HepG2 (cell line): ENCODE data around the gene GAL3ST1. TPM values are rescaled to one million over a fixed set of nuclear protein-coding genes. Genes with fewer than 3 reads are reported as not detected.

Experiments
- DNMT1 ChIP-seq: sonication (generic); formaldehyde crosslinking; IDR thresholded peaks from 2 replicates; pipeline ENCODE4 v1.5.1; 2020; ENCODE audit warnings: mild to moderate bottlenecking, missing genetic modification reagents
- HDAC1 ChIP-seq: sonication (generic); formaldehyde crosslinking; IDR thresholded peaks from 2 replicates; pipeline ENCODE4 v1.5.1; 2020; ENCODE audit warnings: mild to moderate bottlenecking, missing genetic modification reagents
- KDM3A ChIP-seq: IDR thresholded peaks from 2 replicates; pipeline ENCODE4 v1.6.1; 2018; ENCODE audit warnings: low read depth, missing compliant biosample characterization
- KDM5A ChIP-seq: fragments of 200-600 bp; sonication (generic); IDR thresholded peaks from 2 replicates; pipeline ENCODE4 v1.7.0; 2018; ENCODE audit warnings: antibody characterized with exemption, mild to moderate bottlenecking, low read length, borderline replicate concordance
- KLF16 ChIP-seq, 2 experiments: sonication (generic) in 1 of 2; formaldehyde crosslinking in 1 of 2; IDR thresholded peaks; 2 replicates each; pipeline versions ENCODE4 v1.6.1 to v1.8.0; 2016 to 2023; ENCODE audit warnings: missing genetic modification reagents in 2 of 2, missing compliant biosample characterization in 1 of 2
- KMT2B ChIP-seq: IDR thresholded peaks from 2 replicates; pipeline ENCODE4 v1.6.1; 2016; ENCODE audit warnings: missing genetic modification reagents, missing compliant biosample characterization
- MED1 ChIP-seq: sonication (generic); formaldehyde crosslinking; IDR thresholded peaks from 2 replicates; pipeline ENCODE4 v1.4.0; 2020; ENCODE audit warnings: missing genetic modification reagents
- RARA ChIP-seq: IDR thresholded peaks from 2 replicates; pipeline ENCODE4 v1.6.1; 2016; ENCODE audit warnings: missing genetic modification reagents, missing compliant biosample characterization
- SMC3 ChIP-seq: IDR thresholded peaks from 2 replicates; pipeline ENCODE4 v1.6.1; 2011; ENCODE audit warnings: low read length, improper control_type of control experiment
- SOX6 ChIP-seq, 2 experiments: fragments of 450-650 bp in 1 of 2; sonication (generic) in 1 of 2; formaldehyde crosslinking in 1 of 2; IDR thresholded peaks; 2 replicates each; pipeline versions ENCODE4 v1.4.0 to v1.6.1; 2017 to 2020; ENCODE audit warnings: antibody characterized with exemption in 1 of 2, mild to moderate bottlenecking in 1 of 2, missing genetic modification reagents in 1 of 2
- TAF1 ChIP-seq: sonication (generic); formaldehyde crosslinking; IDR thresholded peaks from 2 replicates; pipeline ENCODE4 v1.4.0; 2020; ENCODE audit warnings: missing genetic modification reagents
- ZBED4 ChIP-seq: sonication (generic); formaldehyde crosslinking; IDR thresholded peaks from 2 replicates; pipeline ENCODE4 v1.4.0; 2020; ENCODE audit warnings: missing genetic modification reagents, borderline replicate concordance
- ZBTB7A ChIP-seq: sonication (generic); formaldehyde crosslinking; IDR thresholded peaks from 2 replicates; pipeline ENCODE4 v1.8.0; 2022; ENCODE audit warnings: mild to moderate bottlenecking, missing genetic modification reagents
- ZKSCAN5 ChIP-seq: sonication (generic); formaldehyde crosslinking; IDR thresholded peaks from 2 replicates; pipeline ENCODE4 v1.5.1; 2020; ENCODE audit warnings: mild to moderate bottlenecking, missing genetic modification reagents
- ZNF224 ChIP-seq: sonication (generic); formaldehyde crosslinking; IDR thresholded peaks from 2 replicates; pipeline ENCODE4 v1.5.0; 2020; ENCODE audit warnings: mild to moderate bottlenecking, missing genetic modification reagents
- ZNF263 ChIP-seq: sonication (generic); formaldehyde crosslinking; IDR thresholded peaks from 2 replicates; pipeline ENCODE4 v1.4.0; 2020; ENCODE audit warnings: missing genetic modification reagents
- ZNF264 ChIP-seq: sonication (generic); formaldehyde crosslinking; IDR thresholded peaks from 2 replicates; pipeline ENCODE4 v1.4.0; 2020; ENCODE audit warnings: missing genetic modification reagents
- ZNF326 ChIP-seq: sonication (generic); formaldehyde crosslinking; IDR thresholded peaks from 2 replicates; pipeline ENCODE4 v1.4.0; 2020; ENCODE audit warnings: missing genetic modification reagents, borderline replicate concordance
- ZNF350 ChIP-seq: sonication (generic); formaldehyde crosslinking; IDR thresholded peaks from 2 replicates; pipeline ENCODE4 v1.4.0; 2020; ENCODE audit warnings: mild to moderate bottlenecking, low read depth, missing genetic modification reagents, borderline replicate concordance
- ZNF382 ChIP-seq: sonication (generic); formaldehyde crosslinking; IDR thresholded peaks from 2 replicates; pipeline ENCODE4 v1.5.0; 2020; ENCODE audit warnings: missing genetic modification reagents, mild to moderate bottlenecking, borderline replicate concordance
- ZNF501 ChIP-seq: sonication (generic); formaldehyde crosslinking; IDR thresholded peaks from 2 replicates; pipeline ENCODE4 v1.5.1; 2020; ENCODE audit warnings: mild to moderate bottlenecking, moderate library complexity, missing genetic modification reagents
- ZNF614 ChIP-seq: IDR thresholded peaks from 2 replicates; pipeline ENCODE4 v1.6.1; 2018; ENCODE audit warnings: missing biosample characterization, missing genetic modification reagents, inconsistent platforms, borderline replicate concordance
- ZNF629 ChIP-seq: sonication (generic); formaldehyde crosslinking; conservative IDR thresholded peaks from 2 replicates; pipeline ENCODE4 v1.5.0; 2020; ENCODE audit warnings: missing genetic modification reagents
- ZNF878 ChIP-seq: sonication (generic); formaldehyde crosslinking; IDR thresholded peaks from 2 replicates; pipeline ENCODE4 v1.8.1; 2023; ENCODE audit warnings: mild to moderate bottlenecking, missing genetic modification reagents, moderate library complexity
- polyA plus RNA-seq, 8 experiments: library from polyadenylated mRNA; depleted of rRNA in 3 of 8; stranded (reverse) in 7 of 8; unstranded in 1 of 8; fragments of >200 nt; fragmentation: Illumina TruSeq in 4 of 8; extraction: Trizol in 4 of 8; gene quantifications; 2 replicates each; pipeline versions ENCODE4 v1.2.1 to v1.2.3, GENCODE V29; 2011 to 2016; ENCODE audit warnings: low read depth in 4 of 8, missing spikeins in 1 of 8, mixed read lengths in 1 of 8; ENCODE audit not compliant: insufficient read depth in 1 of 8
- total RNA-seq, 5 experiments: library from RNA; depleted of rRNA; stranded (reverse); fragments of >200 nt; fragmentation: Illumina TruSeq; extraction: Trizol; gene quantifications; 2 replicates each; pipeline ENCODE4 v1.2.3, GENCODE V29; 2016; ENCODE audit warnings: low read depth in 1 of 5
- TF ChIP-seq, protein P1 (sequence below): sonication (generic); formaldehyde crosslinking; IDR thresholded peaks from 2 replicates; pipeline ENCODE4 v1.8.1; 2023; ENCODE audit warnings: mild to moderate bottlenecking, moderate library complexity, missing genetic modification reagents

The GAL3ST1 gene
- total and polyA plus RNA-seq, 2 of the 13 experiments (the other 11 are each of a cell fraction or from before 2014, with no cell fraction given) = 4.4 to 14.7 TPM

DNA sequence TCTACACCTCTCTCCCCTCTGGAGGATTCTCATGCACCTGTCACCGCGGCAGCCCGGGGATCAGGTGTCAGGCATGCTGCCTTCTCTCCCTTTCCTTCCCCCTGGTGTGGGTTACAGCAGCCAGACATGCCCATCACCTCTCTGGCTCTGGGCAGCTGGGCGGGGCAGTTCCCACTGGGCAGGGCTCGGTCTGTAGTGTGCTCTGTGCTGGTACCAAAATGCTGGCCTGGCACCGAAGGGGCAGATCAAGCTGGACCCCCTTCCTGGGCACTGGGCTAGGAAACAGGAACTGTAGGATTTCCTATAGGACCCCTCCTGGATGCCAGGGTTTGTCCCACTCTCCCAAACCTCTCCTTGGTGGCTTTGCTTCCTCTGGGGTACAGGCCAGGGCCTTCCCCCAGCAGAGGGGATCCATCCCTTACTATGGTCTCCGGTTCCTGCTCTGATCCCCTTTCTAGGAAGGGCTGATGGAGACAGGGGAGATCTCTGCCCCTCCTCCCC is 821 bp downstream of the GAL3ST1 start (continued):
- 0 out of 2 replicates have a peak, but pooled peaks have one; percentile 14 for TF ChIP-seq TAF1 (CRISPR knock-in tag)
- TF ChIP-seq ZNF614 (CRISPR knock-in tag) = 0 out of 2 replicates have a peak, but pooled peaks have one; percentile 18
- TF ChIP-seq, protein P1, sequence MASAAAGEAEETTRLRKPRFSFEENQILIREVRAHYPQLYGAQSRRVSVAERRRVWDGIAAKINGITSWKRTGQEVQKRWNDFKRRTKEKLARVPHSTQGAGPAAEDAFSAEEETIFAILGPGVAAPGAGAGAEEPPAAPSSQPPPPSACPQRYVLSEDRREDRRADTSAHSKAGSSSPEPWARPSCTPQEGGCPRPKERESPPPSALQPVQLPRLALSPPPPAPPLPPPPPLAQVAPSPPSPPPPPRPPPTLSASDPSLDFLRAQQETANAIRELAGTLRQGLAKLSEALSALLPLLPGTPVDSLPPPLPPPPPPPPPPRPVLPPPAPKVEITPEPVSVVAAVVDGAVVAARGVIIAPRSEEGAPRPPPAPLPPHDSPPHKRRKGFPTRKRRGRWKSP (CRISPR knock-in tag) = peak; percentile 33; the same call in 1 of the 2 replicates
- TF ChIP-seq ZNF501 = peak; percentile 40; the same call in 1 of the 2 replicates
- no peak for TF ChIP-seq ZBED4 (CRISPR knock-in tag)
- TF ChIP-seq KDM3A (CRISPR knock-in tag) = no peak
- TF ChIP-seq KLF16 (CRISPR knock-in tag; IDR thresholded peaks at IDR 0.05) = no peak
- TF ChIP-seq MED1 (CRISPR knock-in tag) = 0 out of 2 replicates have a peak, but pooled peaks have one; percentile 8
- no peak for TF ChIP-seq SMC3
- TF ChIP-seq ZNF878 (CRISPR knock-in tag) = no peak
- TF ChIP-seq HDAC1 (CRISPR knock-in tag) = 0 out of 2 replicates have a peak, but pooled peaks have one; percentile 7
- no peak for TF ChIP-seq ZNF326 (CRISPR knock-in tag)
- no peak for TF ChIP-seq KMT2B (CRISPR knock-in tag)
- 0 out of 2 replicates have a peak, but pooled peaks have one; percentile 1 for TF ChIP-seq ZNF629 (CRISPR knock-in tag)
- 0 out of 2 replicates have a peak, but pooled peaks have one; percentile 3 for TF ChIP-seq ZBTB7A
- TF ChIP-seq ZNF224 (CRISPR knock-in tag) = no peak
- no peak for TF ChIP-seq KDM5A
- TF ChIP-seq RARA (CRISPR knock-in tag) = 0 out of 2 replicates have a peak, but pooled peaks have one; percentile 4
- no peak for TF ChIP-seq ZKSCAN5 (CRISPR knock-in tag)
- TF ChIP-seq ZNF263 (CRISPR knock-in tag) = peak; percentile 53
- no peak for TF ChIP-seq ZNF264 (CRISPR knock-in tag)
- TF ChIP-seq DNMT1 (CRISPR knock-in tag) = no peak
- peak; percentile 34; the same call in 1 of the 2 replicates for TF ChIP-seq ZNF350 (CRISPR knock-in tag)
- TF ChIP-seq ZNF382 (CRISPR knock-in tag) = no peak
- TF ChIP-seq SOX6 (IDR thresholded peaks at IDR 0.05) = no peak
- TF ChIP-seq SOX6 (CRISPR knock-in tag; IDR thresholded peaks at IDR 0.05) = peak; percentile 34; the same call in 1 of the 2 replicates
